Esophagus muscularis mucosa (tissue), 3 donors: ENCODE data around the gene ZNF497.

Experiments
- CTCF ChIP-seq, 3 experiments: fragments of 200-600 bp in 2 of 3; fragments of 450-650 bp in 1 of 3; sonication (generic) in 2 of 3; IDR thresholded peaks; one replicate each; pipeline ENCODE4 v1.5.1; 2017 to 2019; ENCODE audit warnings: antibody characterized with exemption in 3 of 3, mild to moderate bottlenecking in 2 of 3, moderate library complexity in 1 of 3
- EP300 ChIP-seq: sonication (generic); formaldehyde crosslinking; IDR thresholded peaks from one replicate; pipeline ENCODE4 v1.6.1; 2017; ENCODE audit warnings: antibody characterized with exemption

- no peak for TF ChIP-seq CTCF (IDR thresholded peaks at IDR 0.05)
- no peak for TF ChIP-seq EP300
These were observed 32.8 kb upstream of the ZNF497 start, which contains the start of gene RNF225 for GRCh38 chr19:58395220-58395978.
